ENCODE data around the gene DNAJB4.
"Not testable (repeated sequence)": the region's sequence is repeated elsewhere in the genome, so short reads cannot be mapped to it uniquely, and the experiment has no call there.

DNA sequence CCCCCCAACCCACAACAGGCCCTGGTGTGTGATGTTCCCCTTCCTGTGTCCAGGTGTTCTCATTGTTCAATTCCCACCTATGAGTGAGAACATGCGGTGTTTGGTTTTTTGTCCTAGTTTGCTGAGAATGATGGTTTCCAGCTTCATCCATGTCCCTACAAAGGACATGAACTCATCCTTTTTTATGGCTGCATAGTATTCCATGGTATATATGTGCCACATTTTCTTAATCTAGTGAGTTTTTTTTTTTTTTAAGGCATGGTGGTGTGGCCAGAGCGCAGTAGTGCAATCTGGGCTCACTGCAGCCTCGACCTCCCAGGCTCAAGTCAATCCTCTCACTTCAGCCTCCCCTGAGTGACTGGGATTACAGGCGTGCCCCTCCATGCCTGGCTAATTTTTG is 16.4 kb downstream of the DNAJB4 start:
- TF ChIP-seq HDAC2 (IDR thresholded peaks at IDR 0.05; ENCODE audit: borderline replicate concordance in 1 of 2, low read depth in 2 of 2, low read length in 2 of 2); CHD1 (IDR thresholded peaks at IDR 0.05; ENCODE audit: low read depth, low read length); SUZ12 (IDR thresholded peaks at IDR 0.05; ENCODE audit: low read length); POLR2AphosphoS5 (IDR thresholded peaks at IDR 0.05; ENCODE audit: low read depth, low read length); EZH2 (IDR thresholded peaks at IDR 0.05; ENCODE audit: low read depth, low read length, severe bottlenecking); POLR2A (IDR thresholded peaks at IDR 0.05; ENCODE audit: control extremely low read depth in 1 of 2, low read depth in 2 of 2, low read length in 2 of 2); SIN3A (conservative IDR thresholded peaks at IDR 0.05 in 1 of 2, IDR thresholded peaks at IDR 0.05 in 1 of 2; ENCODE audit: low read depth in 1 of 2, low read length in 2 of 2); JUND (IDR thresholded peaks at IDR 0.05; ENCODE audit: low read length); GTF2F1 (IDR thresholded peaks at IDR 0.05; ENCODE audit: borderline replicate concordance, low read depth, low read length); EGR1 (IDR thresholded peaks at IDR 0.05; ENCODE audit: borderline replicate concordance, low read depth, low read length): not testable (repeated sequence)
- TF ChIP-seq, protein P1, sequence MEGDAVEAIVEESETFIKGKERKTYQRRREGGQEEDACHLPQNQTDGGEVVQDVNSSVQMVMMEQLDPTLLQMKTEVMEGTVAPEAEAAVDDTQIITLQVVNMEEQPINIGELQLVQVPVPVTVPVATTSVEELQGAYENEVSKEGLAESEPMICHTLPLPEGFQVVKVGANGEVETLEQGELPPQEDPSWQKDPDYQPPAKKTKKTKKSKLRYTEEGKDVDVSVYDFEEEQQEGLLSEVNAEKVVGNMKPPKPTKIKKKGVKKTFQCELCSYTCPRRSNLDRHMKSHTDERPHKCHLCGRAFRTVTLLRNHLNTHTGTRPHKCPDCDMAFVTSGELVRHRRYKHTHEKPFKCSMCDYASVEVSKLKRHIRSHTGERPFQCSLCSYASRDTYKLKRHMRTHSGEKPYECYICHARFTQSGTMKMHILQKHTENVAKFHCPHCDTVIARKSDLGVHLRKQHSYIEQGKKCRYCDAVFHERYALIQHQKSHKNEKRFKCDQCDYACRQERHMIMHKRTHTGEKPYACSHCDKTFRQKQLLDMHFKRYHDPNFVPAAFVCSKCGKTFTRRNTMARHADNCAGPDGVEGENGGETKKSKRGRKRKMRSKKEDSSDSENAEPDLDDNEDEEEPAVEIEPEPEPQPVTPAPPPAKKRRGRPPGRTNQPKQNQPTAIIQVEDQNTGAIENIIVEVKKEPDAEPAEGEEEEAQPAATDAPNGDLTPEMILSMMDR (IDR thresholded peaks at IDR 0.05; ENCODE audit: control extremely low read depth in 1 of 3, insufficient read depth in 1 of 3, low read depth in 1 of 3, low read length in 3 of 3) = not testable (repeated sequence)
- TF ChIP-seq, protein P2, sequence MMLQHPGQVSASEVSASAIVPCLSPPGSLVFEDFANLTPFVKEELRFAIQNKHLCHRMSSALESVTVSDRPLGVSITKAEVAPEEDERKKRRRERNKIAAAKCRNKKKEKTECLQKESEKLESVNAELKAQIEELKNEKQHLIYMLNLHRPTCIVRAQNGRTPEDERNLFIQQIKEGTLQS (IDR thresholded peaks at IDR 0.05; ENCODE audit: insufficient read depth, low read depth, low read length) = not testable (repeated sequence)
- TF ChIP-seq, protein P3, sequence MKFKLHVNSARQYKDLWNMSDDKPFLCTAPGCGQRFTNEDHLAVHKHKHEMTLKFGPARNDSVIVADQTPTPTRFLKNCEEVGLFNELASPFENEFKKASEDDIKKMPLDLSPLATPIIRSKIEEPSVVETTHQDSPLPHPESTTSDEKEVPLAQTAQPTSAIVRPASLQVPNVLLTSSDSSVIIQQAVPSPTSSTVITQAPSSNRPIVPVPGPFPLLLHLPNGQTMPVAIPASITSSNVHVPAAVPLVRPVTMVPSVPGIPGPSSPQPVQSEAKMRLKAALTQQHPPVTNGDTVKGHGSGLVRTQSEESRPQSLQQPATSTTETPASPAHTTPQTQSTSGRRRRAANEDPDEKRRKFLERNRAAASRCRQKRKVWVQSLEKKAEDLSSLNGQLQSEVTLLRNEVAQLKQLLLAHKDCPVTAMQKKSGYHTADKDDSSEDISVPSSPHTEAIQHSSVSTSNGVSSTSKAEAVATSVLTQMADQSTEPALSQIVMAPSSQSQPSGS (IDR thresholded peaks at IDR 0.05; ENCODE audit: low read length) = not testable (repeated sequence)
